AG09319 (cell line): ENCODE results near the gene PHF20.
"Not testable (repeated sequence)": the region's sequence is repeated elsewhere in the genome, so short reads cannot be mapped to it uniquely, and the experiment has no call there.

Experiments used
- DNase-seq: peaks from one replicate; pipeline ENCODE4 v3.0.0-alpha.2; 2010; ENCODE audit warnings: low read depth; ENCODE audit errors: extremely low read depth
- CTCF ChIP-seq: IDR thresholded peaks from 2 replicates; pipeline ENCODE4 v1.5.1; 2011; ENCODE audit warnings: low read depth, mild to moderate bottlenecking, inconsistent platforms, low read length, moderate library complexity

PHF20 gene

GRCh38 chr20:35742741-35743523 lies 28.9 kb upstream of the PHF20 start:
- TF ChIP-seq CTCF: no peak
- no peak for DNase-seq

GRCh38 chr20:35743693-35744491 lies 27.9 kb upstream of the PHF20 start:
- no peak for DNase-seq
- TF ChIP-seq CTCF: no peak

GRCh38 chr20:35744492-35744841 lies 27.3 kb upstream of the PHF20 start:
- DNase-seq: not testable (repeated sequence)

GRCh38 chr20:35750611-35751010 lies 21.2 kb upstream of the PHF20 start:
- TF ChIP-seq CTCF: no peak
- DNase-seq: no peak

- no peak for TF ChIP-seq CTCF
- no peak for DNase-seq
Measured at GRCh38 chr20:35756404-35756803, 15.4 kb upstream of the PHF20 start.

- no peak for DNase-seq
- no peak for TF ChIP-seq CTCF
Measured at GRCh38 chr20:35757098-35757705, 14.6 kb upstream of the PHF20 start.

- DNase-seq: not testable (repeated sequence)
Measured at GRCh38 chr20:35761548-35761947, 10.3 kb upstream of the PHF20 start.

GRCh38 chr20:35762461-35762860 lies 9.4 kb upstream of the PHF20 start:
- no peak for TF ChIP-seq CTCF
- DNase-seq: no peak

GRCh38 chr20:35764936-35765335 lies 6.9 kb upstream of the PHF20 start:
- DNase-seq: not testable (repeated sequence)
